HG03558 (cell line): ENCODE data around the gene BSDC1.

ENCODE experiments used
- ATAC-seq: cut with Tn5 transposase; IDR thresholded peaks from one replicate; pipeline ENCODE4 v1.9.1; 2021; ENCODE audit warnings: moderate number of reproducible peaks; ENCODE audit not compliant: unreplicated experiment; ENCODE audit errors: extremely low read depth

The BSDC1 gene

GRCh38 chr1:32316903-32317277, 77.4 kb downstream of the BSDC1 start:
- no peak for ATAC-seq
